ENCODE data around the gene SGSH.

GRCh38 chr17:80259457-80260068 is 39.4 kb upstream of the SGSH start:
- TF ChIP-seq CTCF (optimal IDR thresholded peaks at IDR 0.05 in 1 of 3, IDR thresholded peaks at IDR 0.05 in 1 of 3, conservative IDR thresholded peaks at IDR 0.05 in 1 of 3; ENCODE audit: extremely low read depth in 1 of 3, insufficient read depth in 2 of 3, low read length in 3 of 3) (no peak), EZH2 (IDR thresholded peaks at IDR 0.05; ENCODE audit: low read length) (no peak)
